ENCODE results near the gene SLC36A1.
"Not testable (repeated sequence)": the region's sequence is repeated elsewhere in the genome, so short reads cannot be mapped to it uniquely, and the experiment has no call there.

Gene SLC36A1

DNA sequence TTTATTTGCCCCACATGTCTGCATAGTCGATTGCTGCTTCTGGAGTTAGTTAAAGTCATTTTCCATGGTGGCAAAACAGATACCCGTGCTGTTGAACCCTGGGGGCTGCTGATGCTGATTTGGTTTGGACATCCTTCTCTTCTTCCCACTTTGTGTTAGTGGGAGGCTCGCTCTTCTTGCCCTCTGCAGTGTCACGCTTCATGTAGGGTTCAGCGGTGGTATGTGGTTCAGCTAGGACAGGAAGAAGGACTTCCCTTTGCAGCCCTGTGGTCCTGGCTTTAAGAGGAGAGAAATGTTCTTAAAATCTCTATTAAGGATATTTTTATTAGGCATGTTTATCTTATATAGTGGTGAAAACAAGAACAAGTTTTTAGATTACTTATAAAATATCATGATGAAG is 36.2 kb downstream of the SLC36A1 start:
- DNase-seq (ENCODE audit: low spot score) = peak; percentile 61

- no peak for DNase-seq (ENCODE audit: low spot score)
Observed at GRCh38 chr5:151487544-151487943, 40.1 kb downstream of the SLC36A1 start.

- no peak for DNase-seq (ENCODE audit: low spot score)
Observed at GRCh38 chr5:151490627-151491026, 43.2 kb downstream of the SLC36A1 start.

DNA sequence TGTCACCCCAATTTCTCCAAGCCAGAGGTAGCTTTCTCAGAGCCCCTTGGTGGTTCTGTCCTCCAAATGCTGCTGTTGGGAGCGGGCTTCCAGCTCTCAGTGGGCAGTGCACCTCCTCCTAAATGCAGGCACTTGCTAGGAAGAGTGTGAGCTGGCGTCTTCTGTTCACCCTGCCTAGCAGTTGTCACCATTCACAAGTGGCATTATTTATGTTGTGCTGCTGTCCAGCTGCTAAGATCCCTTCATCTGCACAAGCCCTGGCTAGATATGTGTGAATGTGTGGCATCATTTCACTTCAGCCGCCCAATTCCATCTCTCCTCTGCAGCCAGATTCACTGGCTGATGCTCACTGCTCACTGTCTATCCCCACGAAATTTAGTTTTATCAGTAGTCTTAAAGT is 43.7 kb downstream of the SLC36A1 start:
- DNase-seq (ENCODE audit: low spot score) = no peak

DNA sequence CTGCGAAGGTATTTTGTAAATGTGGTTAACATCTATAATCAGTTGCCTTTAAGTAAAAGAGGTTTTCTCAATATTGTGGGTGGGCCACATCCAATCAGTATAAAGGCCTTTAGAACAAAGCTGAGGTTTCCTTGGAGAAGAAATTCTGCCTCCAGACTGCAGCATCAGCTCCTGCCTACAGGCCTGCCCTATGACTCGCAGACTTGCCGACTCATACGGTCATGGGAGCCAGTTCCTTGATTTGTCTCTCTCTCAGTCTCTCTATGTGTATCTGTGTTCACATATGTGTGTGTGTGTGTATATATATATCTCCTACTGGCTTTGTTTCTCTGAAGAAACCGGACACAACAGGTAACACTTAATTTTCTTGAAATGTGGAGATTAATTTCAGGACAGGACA is 45.3 kb downstream of the SLC36A1 start:
- DNase-seq (ENCODE audit: low spot score) = no peak

DNA sequence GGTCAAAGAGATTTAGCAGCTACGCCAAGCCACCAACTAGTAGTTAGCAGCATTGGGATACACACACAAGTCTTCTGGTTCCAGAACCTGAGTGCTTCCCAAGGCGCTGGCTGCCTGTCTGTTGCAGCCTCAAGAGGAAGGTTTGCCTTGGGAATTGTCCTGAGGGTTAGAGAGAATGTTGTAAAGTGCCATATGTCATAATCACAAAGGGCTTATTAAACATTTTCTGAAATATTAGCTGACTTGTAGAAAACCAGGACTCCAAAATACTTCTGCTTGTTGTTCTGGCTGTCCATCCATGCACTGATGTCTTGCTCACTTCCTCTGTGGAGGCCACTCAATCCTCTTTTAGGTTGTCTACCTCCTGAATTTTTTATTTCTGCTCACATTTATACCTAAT is 46.3 kb downstream of the SLC36A1 start:
- no peak for DNase-seq (ENCODE audit: low spot score)

- no peak for DNase-seq (ENCODE audit: low spot score)
Observed at GRCh38 chr5:151495320-151495719, 47.9 kb downstream of the SLC36A1 start.

DNA sequence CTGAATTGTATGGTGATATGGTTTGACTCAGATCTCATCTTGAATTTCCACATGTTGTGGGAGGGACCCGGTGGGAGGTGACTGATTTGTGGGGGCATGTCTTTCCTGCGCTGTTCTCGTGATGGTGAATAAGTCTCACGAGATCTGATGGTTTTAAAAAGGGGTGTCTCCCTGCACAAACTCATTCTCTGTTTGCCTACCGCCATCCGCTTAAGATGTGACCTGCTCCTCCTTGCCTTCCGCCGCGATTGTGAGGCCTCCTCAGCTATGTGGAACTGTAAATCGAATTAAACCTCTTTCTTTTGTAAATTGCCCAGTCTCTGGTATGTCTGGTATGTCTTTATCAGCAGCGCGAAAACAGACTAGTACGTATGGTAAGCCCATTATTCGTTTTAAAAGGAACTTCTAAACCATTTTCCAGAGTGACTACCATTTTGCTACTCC is 48.7 kb downstream of the SLC36A1 start:
- no peak for DNase-seq (ENCODE audit: low spot score)

GRCh38 chr5:151497391-151498002 is 50.1 kb downstream of the SLC36A1 start:
- DNase-seq (ENCODE audit: low spot score) = no peak

DNA sequence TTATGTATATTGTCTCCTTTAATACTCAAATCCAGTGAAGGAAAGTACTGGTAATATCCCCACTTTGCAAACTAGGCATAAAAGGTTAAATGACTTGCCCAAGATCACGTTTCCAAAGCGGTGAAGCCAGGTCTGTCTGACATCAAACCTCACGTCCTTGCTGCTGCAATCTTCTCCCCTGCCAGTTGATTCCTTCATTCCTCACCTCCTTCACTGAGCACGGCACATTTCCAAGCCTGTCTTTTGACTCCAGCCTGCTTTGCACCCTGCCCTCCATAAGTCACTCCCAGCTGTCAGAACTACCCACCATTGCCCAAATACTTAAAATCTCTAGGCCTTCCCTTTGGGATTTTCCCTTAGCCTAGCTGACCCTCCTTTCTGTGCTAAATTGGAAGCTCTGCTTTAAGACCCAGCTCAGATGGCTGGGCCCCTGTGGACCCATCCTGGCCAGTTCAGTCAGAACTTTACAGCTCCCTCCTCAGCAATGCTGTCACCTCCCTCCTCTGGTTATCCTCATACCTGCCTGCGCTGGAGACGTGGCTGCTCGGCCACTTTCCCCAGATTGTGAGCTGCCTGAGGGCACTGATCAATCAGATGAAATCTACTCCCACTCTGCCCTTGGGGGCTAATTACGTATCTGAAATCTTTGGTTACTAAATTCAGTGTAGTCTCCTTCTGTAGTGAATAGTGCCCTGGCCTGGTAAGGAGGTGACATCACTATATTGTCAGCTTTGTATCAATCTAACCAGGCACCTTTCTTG is 51.2 kb downstream of the SLC36A1 start:
- no peak for DNase-seq (ENCODE audit: low spot score)

DNA sequence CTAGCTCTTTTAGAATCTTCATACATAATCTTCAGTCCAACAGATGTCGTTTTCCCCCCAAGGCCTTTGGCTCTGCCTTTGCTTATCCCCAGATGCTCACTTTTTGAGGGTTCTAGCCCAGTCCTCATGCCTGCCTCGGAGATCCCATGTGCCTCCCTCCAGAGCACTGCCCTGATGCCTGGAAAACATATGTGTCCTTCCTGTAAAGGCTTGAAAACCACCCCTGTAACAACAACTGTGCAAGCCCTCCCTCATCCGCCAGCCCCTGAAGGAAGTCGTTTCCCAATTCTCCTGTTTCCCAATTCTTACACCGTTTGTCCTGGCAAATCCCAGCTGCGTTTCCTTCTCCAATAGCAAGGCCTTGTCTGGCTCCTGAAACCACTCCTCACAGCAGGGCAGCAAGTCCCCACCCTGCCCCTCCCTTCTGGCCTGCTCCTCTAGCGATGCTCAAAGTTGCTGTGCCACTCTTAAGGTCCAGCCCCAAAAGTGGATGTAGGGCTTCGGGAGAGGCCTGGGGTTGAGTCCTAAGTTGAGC is 52.2 kb downstream of the SLC36A1 start:
- no peak for DNase-seq (ENCODE audit: low spot score)

GRCh38 chr5:151504006-151504405 is 56.6 kb downstream of the SLC36A1 start:
- no peak for DNase-seq (ENCODE audit: low spot score)

GRCh38 chr5:151508308-151508707 is 60.9 kb downstream of the SLC36A1 start:
- DNase-seq (ENCODE audit: low spot score) = not testable (repeated sequence)

DNA sequence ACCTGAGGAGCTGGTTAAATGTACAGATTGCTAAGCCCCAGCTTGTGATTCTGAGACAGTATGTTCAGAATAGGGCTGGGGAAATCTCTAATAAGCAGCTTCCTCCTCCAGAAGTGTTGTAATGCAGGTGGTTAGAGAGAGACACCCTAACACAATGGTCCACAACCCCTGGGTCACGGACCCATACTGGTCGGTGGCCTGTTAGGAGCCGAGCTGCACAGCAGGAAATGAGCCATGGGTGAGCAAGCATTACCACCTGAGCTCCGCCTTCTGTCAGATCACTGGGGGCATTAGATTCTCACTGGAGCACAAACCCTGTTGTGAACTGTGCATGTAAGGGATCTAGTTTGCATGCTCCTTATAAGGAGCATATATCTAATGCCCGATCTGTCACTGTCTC is 61.8 kb downstream of the SLC36A1 start:
- no peak for DNase-seq (ENCODE audit: low spot score)

GRCh38 chr5:151509836-151510235 is 62.4 kb downstream of the SLC36A1 start:
- DNase-seq (ENCODE audit: low spot score) = no peak

GRCh38 chr5:151517122-151517920 is 69.9 kb downstream of the SLC36A1 start:
- no peak for DNase-seq (ENCODE audit: low spot score)

DNA sequence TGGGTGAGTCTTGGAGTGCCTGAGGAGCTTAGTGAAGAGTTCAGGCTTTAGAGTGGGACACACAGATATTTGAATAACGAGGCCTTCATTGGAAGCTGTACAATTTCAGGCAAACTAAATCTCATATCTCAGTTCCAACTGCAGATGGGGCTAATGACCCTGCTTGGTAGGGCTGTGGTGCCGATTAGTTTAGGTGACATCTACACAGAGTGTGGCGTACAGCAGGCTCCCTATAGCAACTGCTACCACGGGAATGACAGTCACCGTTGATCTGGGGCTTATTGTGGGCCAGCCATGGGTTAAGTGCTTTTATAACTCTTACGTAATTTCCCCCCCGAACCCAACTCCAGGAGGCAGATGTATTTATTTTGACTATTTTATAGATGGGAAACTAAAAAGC is 72.9 kb downstream of the SLC36A1 start:
- DNase-seq (ENCODE audit: low spot score) = no peak

GRCh38 chr5:151522226-151522625 is 74.8 kb downstream of the SLC36A1 start:
- no peak for DNase-seq (ENCODE audit: low spot score)

DNA sequence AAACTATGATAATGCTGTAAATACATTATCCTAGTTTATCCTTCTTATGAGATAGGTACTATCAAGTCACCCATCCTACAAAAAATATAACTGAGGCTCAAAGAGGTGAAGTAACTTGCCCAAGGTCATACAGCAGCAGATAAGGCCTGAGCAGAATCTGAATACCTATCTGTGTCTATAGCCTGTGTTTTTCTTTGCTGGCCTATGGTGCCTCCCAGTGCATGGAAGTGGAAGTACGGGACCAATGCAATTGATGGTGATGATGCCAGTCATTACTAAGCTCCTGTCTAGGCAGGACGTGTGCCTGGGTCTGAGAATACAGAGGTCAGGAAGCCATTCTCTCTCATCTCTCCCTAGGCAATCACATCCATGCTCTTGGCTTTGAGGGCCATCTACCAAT is 75.9 kb downstream of the SLC36A1 start:
- DNase-seq (ENCODE audit: low spot score) = peak; percentile 42

GRCh38 chr5:151528153-151528552 is 80.8 kb downstream of the SLC36A1 start:
- no peak for DNase-seq (ENCODE audit: low spot score)

GRCh38 chr5:151528996-151529395 is 81.6 kb downstream of the SLC36A1 start:
- no peak for DNase-seq (ENCODE audit: low spot score)

- DNase-seq (ENCODE audit: low spot score) = no peak
Observed at GRCh38 chr5:151531581-151531980, 84.2 kb downstream of the SLC36A1 start.

GRCh38 chr5:151532416-151532815 is 85.0 kb downstream of the SLC36A1 start:
- DNase-seq (ENCODE audit: low spot score) = no peak

Measured in Ammon's horn (tissue), 1 donor.